NCI-H2107 treated with DMSO at 0.1 percent for 48 hours (cell line): ENCODE measurements around the gene KANSL1.
A peak's percentile ranks its signal among the peaks of the same experiment; 100 is the strongest.

Source experiments
- DNase-seq: peaks from one replicate; lab custom pipeline; 2025; ENCODE audit not compliant: unreplicated experiment; lab: John Stamatoyannopoulos, UW

Gene KANSL1

DNA sequence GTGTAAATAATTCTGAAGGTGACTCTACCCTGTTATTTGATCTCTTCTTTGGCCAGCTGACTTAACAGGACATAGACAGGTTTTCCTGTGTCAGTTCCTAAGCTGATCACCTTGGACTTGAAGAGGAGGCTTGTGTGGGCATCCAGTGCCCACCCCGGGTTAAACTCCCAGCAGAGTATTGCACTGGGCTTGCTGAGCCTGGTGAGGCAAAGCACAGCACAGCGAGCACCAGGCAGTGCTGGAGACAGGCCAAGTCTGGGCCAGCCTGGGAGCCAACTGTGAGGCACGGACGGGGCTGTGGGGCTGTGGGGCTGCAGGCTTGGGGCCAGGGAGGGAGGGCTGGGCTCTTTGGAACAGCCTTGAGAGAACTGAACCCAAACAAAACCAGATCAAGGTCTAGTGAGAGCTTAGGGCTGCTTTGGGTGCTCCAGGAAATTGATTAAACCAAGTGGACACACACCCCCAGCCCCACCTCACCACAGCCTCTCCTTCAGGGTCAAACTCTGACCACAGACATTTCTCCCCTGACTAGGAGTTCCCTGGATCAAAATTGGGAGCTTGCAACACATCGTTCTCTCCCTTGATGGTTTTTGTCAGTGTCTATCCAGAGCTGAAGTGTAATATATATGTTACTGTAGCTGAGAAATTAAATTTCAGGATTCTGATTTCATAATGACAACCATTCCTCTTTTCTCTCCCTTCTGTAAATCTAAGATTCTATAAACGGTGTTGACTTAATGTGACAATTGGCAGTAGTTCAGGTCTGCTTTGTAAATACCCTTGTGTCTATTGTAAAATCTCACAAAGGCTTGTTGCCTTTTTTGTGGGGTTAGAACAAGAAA is 189.1 kb downstream of the KANSL1 start:
- peak; percentile 34 for DNase-seq

GRCh38 chr17:46002973-46003316 is 190.3 kb downstream of the KANSL1 start:
- DNase-seq, result no peak

GRCh38 chr17:46002311-46002972 is 190.8 kb downstream of the KANSL1 start:
- peak; percentile 41 for DNase-seq

DNA sequence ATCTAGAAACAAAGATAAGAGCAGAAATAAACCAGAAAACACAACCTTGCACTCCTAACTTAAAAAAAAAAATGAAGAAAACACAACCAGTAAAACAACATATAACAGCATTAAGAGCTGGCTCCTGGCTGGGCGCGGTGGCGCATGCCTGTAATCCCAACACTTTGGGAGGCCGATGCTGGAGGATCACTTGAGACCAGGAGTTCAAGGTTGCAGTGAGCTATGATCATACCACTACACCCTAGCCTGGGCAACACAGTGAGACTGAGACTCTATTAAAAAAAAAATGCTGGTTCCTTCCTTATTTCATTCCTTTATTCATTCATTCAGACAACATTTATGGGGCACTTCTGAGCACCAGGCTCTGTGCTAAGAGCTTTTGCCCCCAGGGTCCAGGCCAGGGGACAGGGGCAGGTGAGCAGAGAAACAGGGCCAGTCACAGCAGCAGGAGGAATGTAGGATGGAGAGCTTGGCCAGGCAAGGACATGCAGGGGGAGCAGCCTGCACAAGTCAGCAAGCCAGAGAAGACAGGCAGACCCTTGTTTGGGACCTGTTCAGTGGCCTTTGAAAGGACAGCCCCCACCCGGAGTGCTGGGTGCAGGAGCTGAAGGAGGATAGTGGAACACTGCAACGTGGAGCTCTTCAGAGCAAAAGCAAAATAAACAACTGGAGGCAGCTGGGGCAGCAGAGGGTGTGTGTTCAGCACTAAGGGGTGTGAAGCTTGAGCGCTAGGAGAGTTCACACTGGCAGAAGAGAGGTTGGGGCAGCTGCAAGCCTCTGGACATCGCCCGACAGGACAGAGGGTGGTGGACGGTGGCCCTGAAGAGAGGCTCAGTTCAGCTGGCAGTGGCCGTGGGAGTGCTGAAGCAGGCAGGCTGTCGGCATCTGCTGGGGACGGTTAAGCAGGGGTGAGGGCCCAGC is 191.6 kb downstream of the KANSL1 start:
- DNase-seq, result no peak

- DNase-seq, result no peak
Observed at GRCh38 chr17:46000757-46001156, 192.5 kb downstream of the KANSL1 start.

- no peak for DNase-seq
Observed at GRCh38 chr17:46000292-46000691, 192.9 kb downstream of the KANSL1 start.

DNA sequence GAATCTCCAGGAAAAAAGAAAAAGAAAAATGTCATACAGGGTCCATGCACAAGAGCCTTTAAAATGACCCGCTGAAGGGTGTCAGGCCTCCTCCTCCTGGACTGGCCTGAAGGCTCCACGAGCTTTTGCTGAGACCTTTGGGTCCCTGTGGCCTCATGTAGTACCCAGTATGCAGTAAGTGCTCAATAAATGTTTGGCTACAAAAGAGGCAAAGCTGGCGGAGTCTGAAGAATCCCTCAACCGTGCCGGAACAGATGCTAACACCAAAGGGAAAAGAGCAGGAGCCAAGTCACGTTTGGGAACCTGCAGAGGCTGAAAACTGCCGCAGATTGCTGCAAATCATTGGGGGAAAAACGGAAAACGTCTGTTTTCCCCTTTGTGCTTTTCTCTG is 193.3 kb downstream of the KANSL1 start:
- DNase-seq, result no peak

GRCh38 chr17:45998987-45999899 is 194.0 kb downstream of the KANSL1 start, which contains the start of gene STH:
TSS of gene STH (plus strand) at chr17:45999250. CDS start at chr17:45999280, 30 bp downstream.
- DNase-seq, result no peak

DNA sequence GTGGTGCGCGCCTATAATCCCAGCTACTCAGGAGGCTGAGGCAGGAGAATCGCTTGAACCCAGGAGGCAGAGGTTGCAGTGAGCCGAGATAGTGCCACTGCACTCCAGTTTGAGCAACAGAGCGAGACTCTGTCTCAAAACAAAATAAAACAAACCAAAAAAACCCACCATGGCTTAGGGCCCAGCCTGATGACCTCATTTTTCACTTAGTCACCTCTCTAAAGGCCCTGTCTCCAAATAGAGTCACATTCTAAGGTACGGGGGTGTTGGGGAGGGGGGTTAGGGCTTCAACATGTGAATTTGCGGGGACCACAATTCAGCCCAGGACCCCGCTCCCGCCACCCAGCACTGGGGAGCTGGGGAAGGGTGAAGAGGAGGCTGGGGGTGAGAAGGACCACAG is 195.6 kb downstream of the KANSL1 start:
- DNase-seq, result no peak

DNA sequence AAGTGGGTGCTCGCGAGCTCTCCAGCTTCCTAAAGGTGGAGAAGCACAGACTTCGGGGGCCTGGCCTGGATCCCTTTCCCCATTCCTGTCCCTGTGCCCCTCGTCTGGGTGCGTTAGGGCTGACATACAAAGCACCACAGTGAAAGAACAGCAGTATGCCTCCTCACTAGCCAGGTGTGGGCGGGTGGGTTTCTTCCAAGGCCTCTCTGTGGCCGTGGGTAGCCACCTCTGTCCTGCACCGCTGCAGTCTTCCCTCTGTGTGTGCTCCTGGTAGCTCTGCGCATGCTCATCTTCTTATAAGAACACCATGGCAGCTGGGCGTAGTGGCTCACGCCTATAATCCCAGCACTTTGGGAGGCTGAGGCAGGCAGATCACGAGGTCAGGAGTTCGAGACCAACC is 196.1 kb downstream of the KANSL1 start:
- no peak for DNase-seq

GRCh38 chr17:45996282-45996937 is 196.8 kb downstream of the KANSL1 start:
- no peak for DNase-seq

DNA sequence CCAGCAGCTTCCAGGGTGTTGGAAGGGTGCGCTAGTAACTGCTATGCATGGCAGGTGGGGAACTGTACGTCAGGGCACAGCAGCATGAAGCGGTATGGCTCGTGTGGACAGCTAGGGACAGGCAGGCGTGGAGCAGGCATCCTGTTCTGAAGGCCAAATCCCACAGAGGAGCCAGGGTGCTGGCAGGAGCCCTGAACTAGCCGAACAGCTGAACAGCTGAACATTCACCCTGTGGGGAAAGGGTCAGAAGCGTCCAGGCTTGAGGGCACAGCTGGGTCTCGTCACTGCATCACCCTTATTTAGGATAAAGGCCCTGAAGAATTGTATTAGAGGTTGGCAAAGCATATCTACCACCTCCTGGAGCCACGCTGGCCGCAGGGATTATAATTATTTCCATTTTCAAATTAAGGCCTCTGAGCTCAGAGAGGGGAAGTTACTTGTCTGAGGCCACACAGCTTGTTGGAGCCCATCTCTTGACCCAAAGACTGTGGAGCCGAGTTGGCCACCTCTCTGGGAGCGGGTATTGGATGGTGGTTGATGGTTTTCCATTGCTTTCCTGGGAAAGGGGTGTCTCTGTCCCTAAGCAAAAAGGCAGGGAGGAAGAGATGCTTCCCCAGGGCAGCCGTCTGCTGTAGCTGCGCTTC is 197.5 kb downstream of the KANSL1 start:
- no peak for DNase-seq

DNA sequence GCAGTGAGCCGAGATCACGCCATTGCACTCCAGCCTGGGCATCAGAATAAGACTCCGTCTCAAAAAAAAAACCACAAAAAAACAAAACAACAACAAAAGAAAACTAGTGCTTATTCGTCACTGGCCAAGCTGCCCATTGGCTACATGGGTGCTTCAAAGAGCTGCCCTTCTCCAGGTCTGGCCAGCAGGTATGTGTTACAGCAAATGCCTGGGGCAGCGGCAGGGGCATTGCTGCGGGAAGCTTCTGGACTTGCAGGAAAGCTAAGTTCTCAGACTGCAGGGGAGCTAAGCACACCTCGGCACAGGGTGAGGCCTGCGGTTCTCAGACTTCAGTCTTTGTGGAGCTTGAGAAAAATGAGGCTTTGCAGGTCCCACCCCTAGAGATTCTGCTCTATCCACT is 198.2 kb downstream of the KANSL1 start:
- DNase-seq, result no peak

DNA sequence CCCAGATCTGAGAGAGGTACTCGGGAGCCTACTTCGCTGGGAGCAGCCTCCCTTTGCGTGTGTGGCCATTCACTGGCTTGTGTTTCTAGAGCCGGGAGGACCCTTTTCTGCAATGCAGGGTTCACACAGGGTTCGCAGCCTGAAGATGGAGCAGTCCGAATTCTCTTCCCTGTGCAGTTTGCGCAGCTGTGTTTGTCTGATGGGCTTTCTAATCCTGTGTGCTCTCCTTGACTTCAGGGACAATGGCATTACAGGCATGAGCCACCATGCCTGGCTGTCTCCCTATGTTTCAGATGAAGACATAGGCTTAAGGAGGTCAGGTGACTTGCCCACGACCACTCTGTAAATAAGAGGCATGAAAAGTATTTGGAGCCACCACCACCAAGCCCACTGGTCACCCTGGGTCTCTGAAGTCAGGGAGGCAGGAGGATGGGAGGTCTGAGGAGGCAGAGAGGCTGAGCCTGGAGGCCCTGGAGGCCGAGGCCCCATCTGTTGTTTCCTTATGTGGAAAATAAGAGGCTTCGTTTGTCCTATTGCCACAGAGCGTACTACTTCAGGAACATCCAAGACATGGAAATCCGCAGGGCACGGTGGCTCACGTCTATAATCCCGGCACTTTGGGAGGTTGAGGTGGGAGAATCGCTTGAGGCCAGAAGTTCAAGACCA is 199.1 kb downstream of the KANSL1 start:
- DNase-seq, result no peak

GRCh38 chr17:45992904-45993303 is 200.3 kb downstream of the KANSL1 start:
- no peak for DNase-seq

GRCh38 chr17:45992175-45992574 is 201.1 kb downstream of the KANSL1 start:
- DNase-seq, result no peak

DNA sequence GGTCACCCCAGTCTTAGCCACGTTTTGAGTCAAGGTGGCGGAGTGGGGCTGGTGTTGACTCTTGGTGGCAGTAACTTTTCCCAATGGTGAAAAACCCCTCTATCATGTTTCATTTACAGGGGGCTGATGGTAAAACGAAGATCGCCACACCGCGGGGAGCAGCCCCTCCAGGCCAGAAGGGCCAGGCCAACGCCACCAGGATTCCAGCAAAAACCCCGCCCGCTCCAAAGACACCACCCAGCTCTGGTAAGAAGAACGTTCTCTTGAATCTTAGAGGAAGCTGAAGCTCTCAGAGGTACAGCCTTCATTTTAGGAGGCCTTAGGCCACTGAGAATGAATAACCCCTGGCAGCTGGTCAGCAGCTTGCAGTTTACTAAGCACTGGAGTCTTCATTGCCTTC is 201.9 kb downstream of the KANSL1 start:
- no peak for DNase-seq

- DNase-seq, result no peak
Observed at GRCh38 chr17:45990886-45991285, 202.3 kb downstream of the KANSL1 start.

DNA sequence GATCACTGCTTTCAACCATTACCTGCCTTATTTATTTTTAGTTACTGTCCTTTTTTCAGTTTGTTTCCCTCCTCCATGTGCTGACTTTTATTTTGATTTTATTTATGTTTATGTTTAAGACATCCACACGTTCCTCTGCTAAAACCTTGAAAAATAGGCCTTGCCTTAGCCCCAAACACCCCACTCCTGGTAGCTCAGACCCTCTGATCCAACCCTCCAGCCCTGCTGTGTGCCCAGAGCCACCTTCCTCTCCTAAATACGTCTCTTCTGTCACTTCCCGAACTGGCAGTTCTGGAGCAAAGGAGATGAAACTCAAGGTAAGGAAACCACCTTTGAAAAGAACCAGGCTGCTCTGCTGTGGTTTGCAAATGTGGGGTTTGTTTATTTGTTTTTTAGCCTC is 203.5 kb downstream of the KANSL1 start:
- no peak for DNase-seq
